ENCODE measurements around the gene NBEAL2.

NBEAL2 gene

DNA sequence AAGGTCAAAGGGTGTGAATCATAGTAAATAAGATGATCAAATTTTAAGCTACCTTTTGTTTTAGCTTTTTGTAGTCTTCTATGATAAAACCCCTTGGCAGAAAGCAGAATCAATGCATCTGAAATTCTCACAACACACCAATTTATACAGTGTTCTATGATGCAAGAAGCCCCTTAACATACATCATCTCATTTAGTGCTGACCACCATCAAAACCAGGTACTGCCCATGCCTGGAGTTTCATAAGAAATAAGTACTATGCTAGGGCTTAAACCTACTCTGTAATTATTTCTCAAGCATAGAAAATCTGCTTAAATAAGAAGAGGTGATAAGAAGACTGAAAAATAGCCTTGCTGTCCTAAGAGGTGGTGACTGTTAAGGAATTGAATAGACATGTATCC lies 67.6 kb downstream of the NBEAL2 start:
- DNase-seq: no peak

DNA sequence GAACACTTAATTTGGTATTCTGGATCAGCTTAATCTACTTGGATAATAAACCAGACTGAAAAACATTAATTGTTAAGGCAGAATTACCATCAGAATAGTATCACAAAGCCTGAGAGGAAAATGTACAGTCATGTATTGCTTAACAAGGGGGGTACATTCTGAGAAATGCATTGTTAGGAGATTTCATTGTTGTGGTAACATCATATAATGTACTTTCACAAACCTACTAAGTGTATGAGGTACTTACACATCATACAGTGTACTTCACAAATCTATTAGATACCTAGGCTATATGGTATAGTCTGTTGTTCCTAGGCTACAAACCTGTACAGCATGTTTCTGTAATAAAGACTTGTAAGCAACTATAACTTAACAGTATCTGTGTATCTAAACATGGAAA lies 68.2 kb downstream of the NBEAL2 start:
- no peak for DNase-seq

DNA sequence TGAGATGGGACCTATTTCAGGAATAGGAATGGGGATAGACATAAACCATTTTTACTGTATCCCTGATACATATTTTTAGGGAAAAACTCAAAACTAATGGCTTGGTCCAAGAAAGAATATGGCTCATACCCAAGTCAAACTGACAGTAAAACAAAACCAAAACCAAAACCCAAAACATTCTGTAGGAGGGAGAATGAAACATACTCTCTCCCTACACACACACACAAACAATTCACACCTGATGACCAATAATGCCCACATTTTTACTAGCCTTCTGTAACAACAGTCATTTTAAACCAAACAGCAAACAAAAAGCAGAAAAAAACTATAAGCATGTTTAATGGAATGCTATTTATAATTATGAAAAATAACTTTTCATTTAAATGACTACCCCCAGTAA lies 74.9 kb downstream of the NBEAL2 start:
- no peak for DNase-seq

DNA sequence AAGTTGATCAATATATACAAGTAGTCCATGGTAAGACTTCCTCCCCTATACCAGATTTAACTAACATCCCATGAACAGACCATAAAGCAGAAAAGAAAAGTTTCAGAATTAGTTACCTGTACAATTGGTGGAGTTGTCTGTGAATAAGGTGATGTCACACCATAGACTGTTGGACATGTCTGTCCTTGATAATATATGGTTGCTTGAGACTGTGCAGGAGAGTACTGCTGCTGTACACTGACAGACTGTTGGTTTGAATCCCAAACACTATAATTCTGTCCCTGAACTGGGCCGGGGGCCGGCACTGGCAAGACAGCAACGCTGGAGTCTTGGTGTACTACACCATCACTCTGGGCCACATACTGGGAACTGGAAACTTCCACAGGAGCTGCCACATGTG lies 77.2 kb downstream of the NBEAL2 start:
- no peak for DNase-seq

DNA sequence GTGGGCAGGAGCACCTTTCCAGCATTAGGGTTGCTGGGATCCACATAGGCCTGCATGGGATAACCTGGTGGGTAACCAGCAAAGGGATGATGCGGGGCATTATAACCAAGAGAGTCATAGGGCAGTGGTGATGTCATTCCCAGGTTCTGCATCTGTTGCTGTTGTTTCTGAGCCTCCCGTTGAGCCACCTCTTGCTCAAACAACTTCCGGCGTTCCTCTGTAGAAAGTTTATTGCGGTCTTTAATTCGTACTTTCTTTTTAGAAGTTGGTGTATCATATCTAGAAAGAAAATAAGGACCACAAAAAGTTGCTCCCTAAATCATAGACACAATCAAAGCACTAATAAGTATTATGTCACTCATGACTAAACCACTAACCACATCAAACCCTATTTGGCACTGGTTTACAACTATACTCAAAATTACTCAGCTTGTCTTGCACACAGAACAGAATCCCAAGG lies 77.8 kb downstream of the NBEAL2 start:
- no peak for DNase-seq
